SKM-1 (cell line): ENCODE results near the gene TAF4.

Experiments used
- DNase-seq: peaks from one replicate; lab custom pipeline; 2025; ENCODE audit not compliant: unreplicated experiment; lab: John Stamatoyannopoulos, UW

Gene TAF4

DNA sequence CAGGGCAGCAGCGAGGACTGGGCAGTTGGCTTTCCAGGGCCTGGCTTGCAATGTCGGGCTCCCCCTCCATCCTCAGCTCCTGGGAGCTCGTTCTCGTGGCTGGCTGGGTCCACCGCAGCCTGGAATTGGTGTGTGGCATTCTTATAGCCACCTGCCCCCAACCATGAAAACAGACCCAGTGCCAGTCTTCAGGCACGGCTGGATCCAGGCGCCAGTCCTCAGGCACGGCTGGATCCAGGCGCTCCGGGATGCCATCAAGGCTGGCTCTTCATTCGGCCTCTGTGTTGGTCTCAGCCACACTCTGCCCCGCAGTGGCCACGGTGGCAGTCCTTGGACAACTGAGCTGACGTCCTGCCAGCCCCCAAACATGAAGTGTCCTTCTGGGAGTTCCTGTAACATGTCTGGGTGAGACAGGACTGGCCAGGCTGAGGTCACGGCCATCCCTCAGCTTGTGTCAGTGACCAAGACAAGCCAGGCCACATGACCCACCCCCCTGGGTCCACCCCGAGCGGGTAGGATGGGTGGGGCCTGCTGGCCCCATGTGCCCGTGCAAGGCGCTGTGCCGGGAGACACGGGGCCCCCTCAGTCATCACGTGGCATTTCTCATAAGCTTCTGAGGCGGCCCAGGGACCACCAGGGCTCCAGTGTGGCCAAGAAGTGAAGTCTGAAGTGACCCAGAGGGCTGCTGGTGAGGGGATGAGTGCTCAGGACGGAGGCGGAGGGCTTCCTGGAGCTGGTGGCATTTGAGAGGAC, 99.0 kb downstream of the TAF4 start:
- DNase-seq = no peak

- no peak for DNase-seq
Observed at GRCh38 chr20:61965606-61966491, 99.8 kb downstream of the TAF4 start.

GRCh38 chr20:61964675-61965605, 100.7 kb downstream of the TAF4 start:
- DNase-seq = no peak

DNA sequence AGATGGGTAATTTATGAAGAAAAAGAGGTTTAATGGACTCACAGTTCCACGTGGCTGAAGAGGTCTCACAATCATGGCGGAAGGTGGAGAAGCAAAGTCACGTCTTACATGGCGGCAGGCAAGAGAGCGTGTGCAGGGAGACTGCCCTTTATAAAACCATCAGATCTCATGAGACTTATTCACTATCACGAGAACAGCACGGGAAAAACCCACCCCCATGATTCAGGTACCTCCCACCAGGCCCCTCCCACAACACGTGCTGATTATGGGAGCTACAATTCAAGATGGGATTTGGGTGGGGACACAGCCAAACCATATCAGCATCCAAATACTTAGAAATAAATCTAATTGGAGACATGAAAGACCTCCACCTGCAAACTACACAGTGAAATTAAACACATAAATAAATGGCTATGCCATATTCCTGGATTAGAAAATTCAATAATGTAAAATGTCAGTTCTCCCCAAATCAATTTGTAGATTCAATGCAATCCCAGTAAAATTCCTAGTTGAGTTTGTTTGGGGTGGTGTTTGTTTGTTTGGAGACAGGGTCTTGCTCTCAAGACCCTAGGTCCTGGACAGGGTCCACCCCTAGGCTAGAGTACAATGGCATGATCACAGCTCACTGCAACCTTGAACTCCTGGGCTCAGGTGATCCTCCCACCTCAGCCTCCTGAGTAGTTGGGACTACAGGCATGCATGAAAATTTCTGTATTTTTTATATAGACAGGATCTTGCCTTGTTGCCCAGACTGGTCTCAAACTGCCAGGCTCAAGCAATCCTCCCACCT, 101.6 kb downstream of the TAF4 start:
- DNase-seq = no peak

DNA sequence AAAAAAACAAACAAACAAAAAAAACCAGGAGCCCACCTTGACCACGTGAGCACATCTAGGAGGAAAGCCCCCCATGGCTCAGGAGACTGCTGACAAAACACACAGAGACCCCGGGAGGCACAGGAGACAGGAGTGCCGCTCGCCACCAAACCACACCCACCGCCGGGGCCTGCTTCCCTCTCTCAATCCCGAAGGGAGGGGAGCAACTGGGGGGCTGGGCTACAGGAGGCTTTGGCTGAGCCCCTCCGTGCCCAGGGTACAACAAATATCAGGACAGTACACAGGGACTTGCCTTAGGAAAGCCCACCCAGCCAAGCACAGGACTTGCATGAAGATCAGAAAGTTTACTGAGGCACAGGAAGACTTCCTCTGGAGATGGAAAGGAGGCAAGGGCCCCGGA, 102.5 kb downstream of the TAF4 start:
- no peak for DNase-seq

GRCh38 chr20:61960836-61961235, 104.8 kb downstream of the TAF4 start:
- DNase-seq = no peak

GRCh38 chr20:61958773-61959700, 106.6 kb downstream of the TAF4 start:
- no peak for DNase-seq

- DNase-seq = no peak
Observed at GRCh38 chr20:61957961-61958715, 107.5 kb downstream of the TAF4 start.

GRCh38 chr20:61956396-61957342, 109.0 kb downstream of the TAF4 start:
- no peak for DNase-seq

DNA sequence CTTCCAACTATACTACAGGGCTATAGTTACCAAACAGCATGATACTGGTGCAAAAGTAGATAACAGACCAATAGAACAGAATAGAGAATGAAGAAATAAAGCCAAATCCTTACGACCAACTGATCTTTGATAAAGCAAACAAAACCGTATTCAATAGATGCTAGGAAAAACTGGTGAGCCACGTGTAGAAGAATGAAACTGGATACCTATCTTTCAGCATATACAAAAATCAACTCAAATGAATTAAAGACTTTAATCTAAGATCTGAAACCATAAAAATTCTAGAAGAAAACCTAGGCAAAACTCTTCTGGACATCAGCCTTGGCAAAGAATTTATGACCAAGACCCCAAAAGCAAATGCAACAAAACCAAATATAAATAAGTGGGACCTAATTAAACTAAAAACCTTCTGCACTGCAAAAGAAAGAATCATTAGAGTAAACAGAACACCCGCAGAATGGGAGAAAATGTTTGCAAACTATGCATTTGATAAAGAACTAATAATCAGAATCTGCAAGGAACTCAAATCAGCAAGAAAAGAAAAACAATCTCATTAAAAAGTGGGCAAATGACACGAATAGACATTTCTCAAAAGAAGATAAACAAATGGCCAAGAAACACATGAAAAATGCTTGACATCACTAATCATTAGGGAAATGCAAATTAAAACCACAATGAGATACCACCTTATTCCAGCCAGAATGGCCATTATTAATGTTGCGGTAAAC, 109.8 kb downstream of the TAF4 start:
- DNase-seq = no peak

DNA sequence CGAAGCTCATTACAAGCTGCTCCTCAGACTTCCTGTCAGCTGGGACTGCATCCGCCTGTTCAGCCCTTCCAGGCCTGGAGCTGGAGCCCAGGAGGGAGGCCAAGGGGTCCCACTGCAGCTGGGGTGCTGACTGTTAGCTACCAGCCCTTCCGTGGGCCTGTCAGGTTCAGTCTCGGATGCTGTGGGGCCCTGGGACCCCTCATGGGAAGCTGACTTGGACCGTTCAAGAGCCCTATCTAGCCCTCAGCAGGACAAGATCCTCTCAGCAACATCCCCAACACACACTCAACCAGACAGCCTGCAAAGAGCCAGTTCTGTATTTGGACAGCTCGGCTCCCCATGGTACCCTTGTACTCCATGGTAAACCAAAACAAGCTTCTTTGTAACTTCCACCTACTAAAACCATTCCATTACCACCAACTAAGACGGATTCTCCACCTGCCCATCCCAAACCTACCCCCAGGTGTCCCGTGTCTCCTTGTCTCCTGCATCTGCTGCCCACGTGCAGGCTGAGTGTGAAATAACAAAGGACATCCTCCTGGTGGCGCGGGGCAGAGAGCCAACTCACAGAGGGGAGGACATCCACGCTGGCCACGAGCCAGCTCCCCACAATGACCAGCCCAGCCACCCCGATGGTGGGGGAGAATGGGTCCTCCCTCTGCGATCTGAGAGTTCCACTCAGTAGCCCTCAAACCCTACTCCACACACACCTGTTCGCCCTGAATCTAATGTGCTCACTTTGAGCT, 111.2 kb downstream of the TAF4 start:
- DNase-seq = no peak

GRCh38 chr20:61953037-61954021, 112.4 kb downstream of the TAF4 start:
- DNase-seq = no peak

DNA sequence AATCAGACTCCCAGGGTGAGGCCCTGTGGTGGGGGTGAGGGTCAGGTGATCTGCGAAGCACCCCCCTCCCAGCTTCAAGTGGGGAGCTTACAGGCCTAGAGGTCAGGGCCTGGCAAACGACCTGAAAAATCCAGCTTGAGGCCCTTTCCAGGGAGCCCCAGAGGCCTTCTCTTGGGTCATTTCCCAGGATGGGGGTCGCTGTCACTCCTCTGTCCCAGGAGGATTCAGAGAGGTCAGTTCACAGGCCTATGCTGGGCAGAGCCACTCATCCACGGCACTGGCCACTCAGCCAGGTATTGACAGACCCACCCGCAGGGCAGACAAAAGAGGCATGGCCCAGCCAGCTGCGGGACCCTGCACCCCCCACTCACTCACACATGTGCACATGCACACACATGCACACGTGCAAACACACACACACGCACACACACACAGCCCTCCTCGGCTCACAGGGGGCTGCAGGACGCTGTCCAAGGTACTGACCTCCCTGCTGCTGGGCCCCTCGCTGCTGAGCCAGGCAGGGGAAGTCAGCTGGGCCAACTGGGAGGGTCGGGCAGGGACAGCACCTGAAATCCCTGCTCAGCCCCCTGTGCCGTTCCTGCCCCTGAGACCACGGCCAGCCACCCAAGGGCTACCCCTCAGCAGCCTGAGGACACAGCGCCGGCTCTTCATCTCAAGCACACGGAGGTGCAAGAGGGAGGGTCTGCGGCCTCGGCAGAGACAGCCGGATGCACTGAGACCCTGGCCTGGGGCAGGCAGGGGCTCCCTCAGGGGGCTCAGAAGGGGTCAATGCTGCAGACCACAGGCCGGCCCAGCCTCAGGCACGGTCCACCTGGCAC, 113.8 kb downstream of the TAF4 start:
- DNase-seq = no peak

DNA sequence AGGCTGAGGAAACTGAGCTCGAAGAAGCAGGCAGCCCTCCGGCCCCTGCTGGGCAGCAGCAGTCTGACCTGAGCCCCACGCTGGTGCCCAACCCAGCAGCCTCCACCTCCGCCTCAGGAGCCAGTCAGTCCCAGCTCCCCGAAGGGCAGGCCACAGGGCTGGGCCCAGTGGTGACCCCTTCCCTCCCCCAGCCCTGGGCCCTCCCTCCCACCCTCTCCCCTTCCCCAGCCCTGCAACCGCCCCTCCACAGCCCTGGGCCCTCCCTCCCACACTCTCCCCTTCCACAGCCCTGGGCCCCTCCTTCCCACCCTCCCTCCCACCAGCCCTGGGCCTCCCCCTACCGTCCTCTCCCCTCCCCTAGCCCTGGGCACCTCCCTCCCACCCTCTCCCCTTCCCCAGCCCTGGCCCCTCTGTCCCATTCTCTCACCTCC, 115.0 kb downstream of the TAF4 start:
- DNase-seq = no peak
